ENCODE measurements around the gene TENM3. TPM values are rescaled to one million over a fixed set of nuclear protein-coding genes. Genes with fewer than 3 reads are reported as not detected.

TENM3 gene
- total RNA-seq, 1 donor from 2014 or later, result 91.0 TPM

- no peak for DNase-seq (ENCODE audit: low read depth)
These were observed 412.1 kb downstream of the TENM3 start for GRCh38 chr4:182655340-182655739.

- DNase-seq (ENCODE audit: low read depth), result no peak
These were observed 419.3 kb downstream of the TENM3 start for GRCh38 chr4:182662551-182662950.

GRCh38 chr4:182671231-182671630 lies 428.0 kb downstream of the TENM3 start:
- DNase-seq (ENCODE audit: low read depth), result no peak

GRCh38 chr4:182671749-182672148 lies 428.5 kb downstream of the TENM3 start:
- no peak for DNase-seq (ENCODE audit: low read depth)

- DNase-seq (ENCODE audit: low read depth), result no peak
These were observed 435.4 kb downstream of the TENM3 start for GRCh38 chr4:182678590-182678989.

- no peak for DNase-seq (ENCODE audit: low read depth)
These were observed 436.3 kb downstream of the TENM3 start for GRCh38 chr4:182679533-182679932.

- DNase-seq (ENCODE audit: low read depth), result peak; percentile 38
These were observed 437.0 kb downstream of the TENM3 start for GRCh38 chr4:182680234-182680653.

- DNase-seq (ENCODE audit: low read depth), result no peak
These were observed 440.5 kb downstream of the TENM3 start for GRCh38 chr4:182683661-182684060.

GRCh38 chr4:182684796-182685195 lies 441.6 kb downstream of the TENM3 start:
- no peak for DNase-seq (ENCODE audit: low read depth)

- DNase-seq (ENCODE audit: low read depth), result no peak
These were observed 444.9 kb downstream of the TENM3 start for GRCh38 chr4:182688081-182688480.

- DNase-seq (ENCODE audit: low read depth), result no peak
These were observed 451.3 kb downstream of the TENM3 start for GRCh38 chr4:182694551-182694950.

- no peak for DNase-seq (ENCODE audit: low read depth)
These were observed 451.8 kb downstream of the TENM3 start for GRCh38 chr4:182695009-182695408.

GRCh38 chr4:182695842-182696241 lies 452.6 kb downstream of the TENM3 start:
- no peak for DNase-seq (ENCODE audit: low read depth)

GRCh38 chr4:182697094-182697493 lies 453.9 kb downstream of the TENM3 start:
- DNase-seq (ENCODE audit: low read depth), result no peak

- DNase-seq (ENCODE audit: low read depth), result no peak
These were observed 455.0 kb downstream of the TENM3 start for GRCh38 chr4:182698212-182698611.

GRCh38 chr4:182699201-182699600 lies 456.0 kb downstream of the TENM3 start:
- DNase-seq (ENCODE audit: low read depth), result no peak

GRCh38 chr4:182699795-182700194 lies 456.6 kb downstream of the TENM3 start:
- DNase-seq (ENCODE audit: low read depth), result no peak

GRCh38 chr4:182700362-182701160 lies 457.4 kb downstream of the TENM3 start:
- no peak for DNase-seq (ENCODE audit: low read depth)

GRCh38 chr4:182704077-182704476 lies 460.9 kb downstream of the TENM3 start:
- DNase-seq (ENCODE audit: low read depth), result no peak

- no peak for DNase-seq (ENCODE audit: low read depth)
These were observed 461.7 kb downstream of the TENM3 start for GRCh38 chr4:182704948-182705347.

GRCh38 chr4:182705389-182705788 lies 462.2 kb downstream of the TENM3 start:
- DNase-seq (ENCODE audit: low read depth), result no peak

GRCh38 chr4:182711211-182711610 lies 468.0 kb downstream of the TENM3 start:
- DNase-seq (ENCODE audit: low read depth), result no peak

- no peak for DNase-seq (ENCODE audit: low read depth)
These were observed 472.3 kb downstream of the TENM3 start for GRCh38 chr4:182715548-182715947.
